ENCODE measurements around the gene CDON. TPM values are rescaled to one million over a fixed set of nuclear protein-coding genes. Genes with fewer than 3 reads are reported as not detected.

CDON gene
- total RNA-seq, 8 experiments from 2014 or later = 1.3 to 16.9 (median 10.3) TPM

DNA sequence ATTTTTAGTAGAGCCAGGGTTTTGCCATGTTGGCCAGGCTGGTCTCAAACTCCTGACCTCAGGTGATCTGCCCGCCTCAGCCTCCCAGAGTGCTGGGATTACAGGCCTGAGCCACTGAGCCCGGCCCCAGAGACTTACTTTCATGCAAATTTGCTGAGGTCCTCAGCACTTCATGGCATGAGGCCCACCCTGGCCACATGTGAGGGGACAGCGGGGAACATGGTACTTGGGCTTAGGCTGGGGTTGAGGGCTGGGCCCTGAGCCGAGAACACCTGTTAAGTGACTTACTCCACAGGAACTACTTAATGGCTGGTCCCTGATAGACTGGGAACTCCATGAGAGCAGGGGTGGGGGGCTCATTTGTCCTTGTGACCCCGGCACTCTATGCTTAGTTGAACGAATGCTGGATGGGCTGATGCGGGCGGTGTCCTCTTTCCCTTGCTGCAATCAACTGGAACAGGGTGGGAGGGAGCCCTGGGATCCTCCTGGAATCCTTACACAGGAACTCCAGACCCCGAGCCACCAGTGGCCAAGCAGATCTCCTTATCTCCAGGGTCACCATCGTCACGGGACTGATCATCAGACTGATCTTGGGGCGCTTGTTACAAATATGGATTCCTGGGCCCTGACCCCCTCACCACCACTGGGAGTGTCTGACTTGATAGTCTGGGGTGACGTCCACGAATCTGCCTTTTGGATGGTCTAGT lies 115.8 kb downstream of the CDON start:
- in situ Hi-C loops (cut with MboI; ENCODE audit: low pct_unique_long_range_greater_than_20kb in 2 of 9, low sequenced_read_pairs in 9 of 9, unreplicated experiment in 9 of 9) = loop anchor here in 2 of 9 experiments (25.0 kb wide), 2 partner anchors 115 to 240 kb away; partner anchors contain the start of gene CDON (in 1 of the 2)
- ATAC-seq (replicated peaks in 6 of 8) = no peak
- H3K4me3 ChIP-seq = no peak overlapping the region
- peaks cover 0 to 3% of the 10 kb centered on the region in 2 donors for H3K4me1 ChIP-seq (replicated peaks in 1 of 2)
- H3K27ac ChIP-seq = no peak overlapping the region
- WGBS, 10 experiments = 92 to 100% (median 96%) methylated on average over 1 to 3 of the region's 14 CpGs; no CpG with 5 or more reads in 7 of the 10 experiments

DNA sequence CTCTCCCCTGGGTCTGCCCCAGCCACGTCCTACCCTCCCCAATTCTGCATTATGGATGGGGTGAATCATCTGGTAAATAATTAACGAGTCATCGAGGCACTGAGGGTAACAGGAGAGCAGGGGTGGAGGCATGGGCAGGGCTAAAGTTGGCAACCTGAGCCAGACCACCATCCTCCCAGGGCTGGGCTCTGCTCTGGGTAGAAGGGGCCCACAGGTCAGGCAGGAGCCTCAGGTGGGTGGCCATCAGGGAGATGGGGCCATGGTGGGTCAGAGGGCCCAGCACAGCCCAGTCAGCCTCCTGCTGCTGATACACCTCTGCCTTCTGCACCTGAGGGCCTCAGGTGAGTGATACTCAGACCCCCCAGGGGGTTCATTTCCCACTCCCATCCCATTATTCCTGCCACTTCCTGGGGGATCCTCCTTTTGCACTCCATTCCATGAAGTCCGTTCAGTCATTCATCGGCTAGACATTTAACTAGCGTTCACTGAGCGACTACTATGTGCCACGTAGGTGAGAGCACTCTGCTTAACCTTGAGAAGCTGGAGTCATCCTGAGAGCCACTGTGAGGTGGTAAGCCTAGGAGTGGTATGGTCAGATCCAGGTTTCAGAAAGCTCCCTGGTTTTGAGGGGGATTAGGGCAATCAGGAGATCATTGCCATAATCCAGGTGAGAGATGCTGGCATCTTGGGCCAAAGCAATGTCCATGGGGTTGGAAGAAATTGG lies 116.7 kb downstream of the CDON start, which contains the start of gene VSIG10L2:
Gene VSIG10L2 (plus strand): TSS at position 248 of the 724 bp plus-strand sequence. CDS start 12 bp downstream, at position 260.
- WGBS, 10 experiments = 0 to 100% (median 95%) methylated on average over 1 to 4 of the region's 8 CpGs; no CpG with 5 or more reads in 1 of the 10 experiments
- in situ Hi-C loops (cut with MboI; ENCODE audit: low pct_unique_long_range_greater_than_20kb in 2 of 9, low sequenced_read_pairs in 9 of 9, unreplicated experiment in 9 of 9) = loop anchor here in 2 of 9 experiments (25.0 kb wide), 2 partner anchors 116 to 241 kb away; partner anchors contain the start of gene CDON (in 1 of the 2)
- ATAC-seq (replicated peaks in 6 of 8) = peak in 1 of 8 experiments; percentile 16
- Histone ChIP-seq H3K4me1 (replicated peaks in 1 of 2) (peaks cover 0 to 3% of the 10 kb centered on the region in 2 donors), H3K27ac (no peak within 1 kb of the TSS), H3K4me3 (no peak within 1 kb of the TSS)

DNA sequence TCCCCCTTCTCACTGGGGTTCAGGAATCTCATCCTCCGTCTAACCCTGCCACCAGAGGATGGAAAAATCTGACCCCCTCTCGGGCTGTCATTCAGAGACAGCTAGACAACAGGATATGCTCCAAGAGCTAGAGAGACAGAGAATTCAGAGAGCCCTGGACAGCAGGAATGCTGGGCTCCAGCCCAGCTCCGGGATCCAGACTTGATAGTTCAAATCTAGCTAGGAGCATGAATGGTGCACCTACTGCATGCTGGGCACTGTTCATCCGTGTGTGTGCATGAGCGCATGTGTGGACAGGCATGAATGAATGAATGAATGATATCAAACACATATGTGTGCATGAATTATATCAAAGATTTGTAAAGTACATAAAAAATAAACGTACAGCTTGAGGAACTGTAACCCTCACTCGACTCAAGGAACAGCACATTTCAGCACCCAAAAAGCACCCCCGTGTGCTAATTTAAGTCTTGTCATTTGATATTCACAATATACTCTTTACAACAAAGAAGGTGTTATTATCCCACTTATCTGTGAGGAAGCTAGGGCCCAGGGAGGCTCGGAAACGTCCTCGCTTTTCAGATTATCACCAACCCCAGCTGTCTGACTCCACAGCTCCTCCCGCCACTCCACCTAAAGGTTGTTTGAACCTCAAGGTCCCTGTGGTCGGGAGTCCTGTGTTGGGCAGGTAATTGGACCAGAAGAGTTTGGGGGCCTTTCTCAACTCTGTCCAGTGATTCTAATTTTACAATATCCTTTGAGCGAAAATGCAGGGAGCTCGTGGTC lies 117.5 kb downstream of the CDON start:
- H3K4me3 ChIP-seq = no peak overlapping the region
- WGBS, 10 experiments = 50 to 100% (median 76%) methylated on average over 3 to 13 of the region's 15 CpGs; no CpG with 5 or more reads in 1 of the 10 experiments
- no peak for ATAC-seq (replicated peaks in 6 of 8)
- H3K27ac ChIP-seq = no peak overlapping the region
- in situ Hi-C loops (cut with MboI; ENCODE audit: low pct_unique_long_range_greater_than_20kb in 2 of 9, low sequenced_read_pairs in 9 of 9, unreplicated experiment in 9 of 9) = loop anchor here in 2 of 9 experiments (25.0 kb wide), 2 partner anchors 117 to 242 kb away; partner anchors contain the start of gene CDON (in 1 of the 2)
- H3K4me1 ChIP-seq (replicated peaks in 1 of 2) = peaks cover 0 to 3% of the 10 kb centered on the region in 2 donors

DNA sequence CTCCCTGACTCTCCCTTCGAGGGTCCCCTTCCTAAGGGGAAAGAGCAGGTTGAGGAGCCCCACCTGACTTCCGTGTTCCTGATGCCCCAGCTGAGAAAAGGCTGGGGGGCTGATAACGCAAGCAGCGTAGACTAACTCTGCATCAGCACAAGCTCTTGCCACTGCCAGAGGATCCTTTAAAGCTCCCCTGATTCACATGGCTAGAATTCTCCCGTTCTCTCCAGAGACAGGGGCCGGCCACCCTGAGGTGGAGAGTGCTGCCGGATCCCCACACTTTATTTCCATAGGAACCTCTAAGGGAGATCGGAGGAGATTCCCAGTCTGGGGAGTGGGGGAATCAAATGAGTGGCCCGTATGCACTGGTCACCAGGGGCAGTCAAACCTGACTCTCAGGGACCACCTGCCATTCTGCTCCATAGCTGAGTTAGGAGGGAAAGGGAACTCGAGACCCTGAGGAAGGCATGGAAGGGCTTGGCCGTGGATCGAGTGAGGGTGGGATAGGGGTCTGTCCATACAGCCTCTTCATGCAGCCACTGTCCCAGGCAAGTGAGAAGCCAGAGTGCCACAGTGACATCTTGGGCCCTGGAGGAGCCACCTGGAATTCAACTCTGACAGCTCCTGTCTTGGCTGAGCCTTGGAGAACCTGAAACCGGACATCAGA lies 118.2 kb downstream of the CDON start:
- 0 to 82% (median 74%) methylated on average over 1 to 5 of the region's 13 CpGs; no CpG with 5 or more reads in 3 of the 10 experiments for WGBS, 10 experiments
- in situ Hi-C loops (cut with MboI; ENCODE audit: low pct_unique_long_range_greater_than_20kb in 2 of 9, low sequenced_read_pairs in 9 of 9, unreplicated experiment in 9 of 9) = loop anchor here in 2 of 9 experiments (25.0 kb wide), 2 partner anchors 118 to 243 kb away; partner anchors contain the start of gene CDON (in 1 of the 2)

DNA sequence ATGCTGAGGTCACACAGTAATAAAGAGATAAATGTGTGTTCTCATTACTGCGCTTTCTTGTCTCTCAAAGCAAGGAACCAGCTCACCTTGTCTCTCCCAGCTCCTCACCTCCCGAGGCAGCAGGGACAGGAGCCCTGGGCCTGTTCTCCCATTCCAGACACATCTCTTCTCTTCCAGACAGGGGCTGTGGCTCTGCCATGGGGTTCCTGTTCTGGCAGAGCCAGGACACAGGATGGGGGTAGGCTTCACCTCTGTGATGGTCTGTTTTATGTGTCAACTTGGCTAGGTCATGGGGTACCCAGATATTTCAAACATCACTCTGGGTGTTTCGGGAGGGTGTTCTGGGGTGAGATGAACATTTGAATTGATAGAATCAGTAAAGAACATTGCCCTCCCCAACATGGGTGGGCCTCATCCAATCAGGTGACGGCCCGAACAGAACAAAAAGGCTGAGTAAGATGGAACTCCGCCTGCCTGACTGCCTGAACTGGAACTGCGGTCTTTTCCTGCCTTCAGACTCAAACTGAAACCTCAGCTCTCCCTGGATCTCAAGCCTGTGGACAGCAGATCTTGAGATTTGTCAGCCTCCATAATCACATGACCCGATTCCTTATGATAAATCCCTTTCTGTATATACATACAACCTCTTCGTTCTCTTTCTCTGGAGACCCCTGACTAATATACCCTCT lies 118.9 kb downstream of the CDON start:
- WGBS, 10 experiments = 73 to 100% (median 89%) methylated on average over 1 to 6 of the region's 9 CpGs; no CpG with 5 or more reads in 1 of the 10 experiments
- Histone ChIP-seq H3K27ac (no peak overlapping the region), H3K4me1 (replicated peaks in 1 of 2) (peaks cover 0 to 9% of the 10 kb centered on the region in 2 donors), H3K4me3 (no peak overlapping the region)
- in situ Hi-C loops (cut with MboI; ENCODE audit: low pct_unique_long_range_greater_than_20kb in 2 of 9, low sequenced_read_pairs in 9 of 9, unreplicated experiment in 9 of 9) = loop anchor here in 2 of 9 experiments (25.0 kb wide), 2 partner anchors 118 to 243 kb away; partner anchors contain the start of gene CDON (in 1 of the 2)
- no peak for ATAC-seq (replicated peaks in 6 of 8)

More for the DNA sequence above, 118.2 kb downstream of the CDON start:
- no peak overlapping the region for H3K4me3 ChIP-seq
- peaks cover 0 to 3% of the 10 kb centered on the region in 2 donors for H3K4me1 ChIP-seq (replicated peaks in 1 of 2)
- H3K27ac ChIP-seq = no peak overlapping the region
- ATAC-seq (replicated peaks in 6 of 8) = no peak

DNA sequence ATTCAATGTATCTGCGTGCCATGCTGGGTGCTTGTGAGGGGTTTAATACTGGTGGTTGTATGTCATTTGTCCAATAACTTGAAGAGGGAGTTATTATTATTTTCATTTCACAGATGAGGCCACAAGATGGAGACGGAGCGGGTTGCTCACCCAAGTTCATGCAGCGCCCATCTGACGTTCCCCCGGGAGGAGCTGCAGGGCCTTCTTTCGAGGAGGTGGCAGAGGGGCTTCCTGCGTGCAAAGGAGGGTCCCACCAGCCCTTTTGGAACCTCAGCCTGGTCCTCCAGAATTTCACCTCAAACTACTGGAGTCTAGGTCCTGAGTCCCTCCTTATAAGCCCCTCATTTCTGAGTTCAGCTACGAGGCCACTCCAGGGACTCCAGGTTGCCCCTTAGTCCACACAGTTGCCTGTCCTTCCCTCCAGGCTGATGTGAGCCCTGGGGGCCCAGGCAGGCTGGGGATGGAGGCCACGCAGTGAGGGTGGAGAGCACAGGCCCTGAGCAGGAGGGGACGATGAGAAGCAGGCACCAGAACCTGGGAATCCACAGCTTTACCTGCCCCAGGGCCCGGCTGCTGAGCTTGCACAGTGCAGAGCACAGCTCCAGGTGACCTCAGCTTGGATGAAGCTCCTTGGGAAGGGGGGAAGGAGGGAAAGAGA lies 119.8 kb downstream of the CDON start:
- WGBS, 10 experiments = 61 to 100% (median 89%) methylated on average over 1 to 9 of the region's 12 CpGs; no CpG with 5 or more reads in 1 of the 10 experiments
- Histone ChIP-seq H3K27ac (no peak overlapping the region), H3K4me1 (replicated peaks in 1 of 2) (peaks cover 0 to 9% of the 10 kb centered on the region in 2 donors), H3K4me3 (no peak overlapping the region)
- ATAC-seq (replicated peaks in 6 of 8) = no peak
- in situ Hi-C loops (cut with MboI; ENCODE audit: low pct_unique_long_range_greater_than_20kb in 2 of 9, low sequenced_read_pairs in 9 of 9, unreplicated experiment in 9 of 9) = loop anchor here in 2 of 9 experiments (25.0 kb wide), 2 partner anchors 119 to 244 kb away; partner anchors contain the start of gene CDON (in 1 of the 2)

DNA sequence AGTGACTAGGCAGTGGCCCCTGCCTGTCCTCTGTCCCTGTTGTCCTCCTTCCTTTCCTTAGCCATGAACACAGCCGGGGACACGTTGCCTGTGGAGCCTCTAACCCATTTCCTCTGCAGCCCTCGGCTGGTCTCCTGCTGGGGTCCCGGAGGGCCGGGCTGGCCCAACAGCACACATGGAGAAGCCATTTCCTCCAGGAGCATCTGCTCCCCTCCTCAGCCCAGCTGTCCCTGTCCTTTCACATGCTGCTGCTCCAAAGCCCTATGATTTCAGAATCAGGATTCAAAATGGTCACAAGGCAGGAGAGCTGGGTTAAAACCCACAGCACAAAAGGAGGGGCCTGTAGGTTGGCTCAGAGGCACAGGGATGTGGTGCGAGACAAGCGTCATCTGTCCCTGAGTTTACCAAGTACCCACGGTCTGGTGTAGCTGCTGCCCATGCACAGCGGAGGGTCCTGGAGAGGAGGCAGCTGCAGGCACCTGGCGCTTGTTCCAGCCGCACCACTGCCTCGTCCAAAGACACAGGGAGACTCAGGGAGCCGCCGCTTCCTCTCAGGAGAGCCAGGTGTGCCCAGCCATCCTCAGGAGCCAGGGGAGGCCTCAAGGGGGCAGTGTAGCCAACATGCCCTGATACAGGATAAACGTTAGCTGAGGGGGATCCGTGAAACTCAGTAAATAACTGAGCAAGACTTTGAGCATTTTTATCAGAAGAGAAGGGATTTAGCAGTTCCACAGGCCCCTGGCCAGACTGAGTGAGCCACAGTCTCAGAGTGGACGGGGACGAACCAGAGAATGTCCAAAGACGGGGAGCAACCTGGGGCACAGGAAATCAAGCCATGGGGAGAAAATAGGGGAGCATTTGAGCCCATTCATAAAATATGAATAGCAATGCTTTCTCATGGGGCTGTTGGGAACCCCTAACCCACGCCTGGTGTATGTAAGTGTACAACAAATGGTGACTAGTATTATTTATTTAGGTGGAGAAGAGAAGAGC lies 120.8 kb downstream of the CDON start:
- in situ Hi-C loops (cut with MboI; ENCODE audit: low pct_unique_long_range_greater_than_20kb in 2 of 9, low sequenced_read_pairs in 9 of 9, unreplicated experiment in 9 of 9) = loop anchor here in 2 of 9 experiments (25.0 kb wide), 2 partner anchors 120 to 245 kb away; partner anchors contain the start of gene CDON (in 1 of the 2)
- WGBS, 10 experiments = 0 to 52% (median 14%) methylated on average over 3 to 9 of the region's 20 CpGs; no CpG with 5 or more reads in 3 of the 10 experiments
- peak; percentile 30 to 88 (median 64) for ATAC-seq (replicated peaks in 6 of 8)
- Histone ChIP-seq H3K4me3 (no peak overlapping the region), H3K27ac (no peak overlapping the region), H3K4me1 (replicated peaks in 1 of 2) (peaks cover 0 to 9% of the 10 kb centered on the region in 2 donors)

DNA sequence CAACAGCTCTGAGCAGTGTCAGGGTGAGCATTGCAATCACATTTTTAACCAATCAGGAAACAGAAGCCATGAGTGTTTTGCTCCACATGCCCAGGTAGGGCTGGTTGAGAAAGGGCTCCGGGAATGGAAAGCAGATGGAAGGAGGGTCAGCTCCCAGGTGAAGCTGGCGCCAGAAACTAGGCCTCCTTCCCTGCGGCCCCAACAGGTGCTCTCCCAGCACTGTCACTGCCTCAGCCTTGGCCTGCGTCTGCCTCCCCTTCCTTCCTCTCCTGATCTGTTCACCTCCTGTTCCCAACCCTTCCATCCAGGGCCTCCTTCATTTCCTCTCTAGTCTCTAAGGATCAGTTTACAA lies 121.4 kb downstream of the CDON start:
- ATAC-seq (replicated peaks in 6 of 8) = no peak
- in situ Hi-C loops (cut with MboI; ENCODE audit: low pct_unique_long_range_greater_than_20kb in 2 of 9, low sequenced_read_pairs in 9 of 9, unreplicated experiment in 9 of 9) = loop anchor here in 2 of 9 experiments (25.0 kb wide), 2 partner anchors 121 to 246 kb away; partner anchors contain the start of gene CDON (in 1 of the 2)
- Histone ChIP-seq H3K4me3 (no peak overlapping the region), H3K4me1 (replicated peaks in 1 of 2) (peaks cover 0 to 9% of the 10 kb centered on the region in 2 donors), H3K27ac (no peak overlapping the region)
- 43 to 100% (median 100%) methylated on average over 1 to 2 of the region's 4 CpGs; no CpG with 5 or more reads in 5 of the 10 experiments for WGBS, 10 experiments

DNA sequence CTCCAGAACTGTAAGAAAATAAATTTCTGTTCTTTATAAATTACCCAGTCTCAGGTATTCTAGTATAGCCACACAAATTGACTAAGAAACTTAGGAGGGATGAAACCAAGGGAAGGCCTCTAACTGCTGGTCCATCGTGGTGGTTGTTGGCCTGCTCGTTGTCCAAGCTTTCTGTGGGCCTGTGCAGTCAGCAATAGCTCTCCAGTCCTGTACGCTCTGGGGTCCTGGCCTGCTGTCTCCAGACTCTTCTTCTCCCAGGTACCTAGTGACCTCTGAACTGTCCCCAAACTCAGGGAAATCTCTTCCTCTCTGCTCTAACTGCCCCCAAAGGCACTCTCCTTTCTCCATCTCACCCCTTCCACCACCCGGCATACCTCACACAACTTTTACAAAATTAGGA lies 122.5 kb downstream of the CDON start:
- in situ Hi-C loops (cut with MboI; ENCODE audit: low pct_unique_long_range_greater_than_20kb in 2 of 9, low sequenced_read_pairs in 9 of 9, unreplicated experiment in 9 of 9) = loop anchor here in 2 of 9 experiments (25.0 kb wide), 2 partner anchors 122 to 247 kb away; partner anchors contain the start of gene CDON (in 1 of the 2)

DNA sequence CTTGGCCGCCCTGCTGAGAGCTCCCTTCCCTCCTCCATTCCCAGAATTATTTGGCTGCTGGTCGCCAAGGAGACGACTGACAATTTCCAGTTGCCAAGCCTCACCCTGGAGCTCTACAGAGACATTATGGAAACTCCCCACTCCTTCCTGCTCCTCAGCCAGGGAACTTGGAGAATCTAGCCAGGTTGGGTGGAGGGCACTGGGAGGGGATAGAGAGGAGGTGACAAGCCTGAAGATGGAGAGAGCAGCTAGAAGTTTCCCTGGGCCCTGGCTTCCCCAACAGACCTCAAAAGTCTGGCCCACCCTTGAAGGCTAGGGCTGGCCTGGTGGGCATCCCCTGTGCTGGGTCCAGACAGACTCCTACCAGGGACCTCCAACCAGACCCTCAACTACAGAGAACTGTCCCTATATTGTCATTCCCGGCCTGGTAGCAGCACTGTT lies 123.6 kb downstream of the CDON start:
- Histone ChIP-seq H3K27ac (no peak overlapping the region), H3K4me1 (replicated peaks in 1 of 2) (peaks cover 0 to 9% of the 10 kb centered on the region in 2 donors), H3K4me3 (no peak overlapping the region)
- WGBS, 10 experiments = 0 to 75% (median 54%) methylated on average over 1 to 3 of the region's 4 CpGs; no CpG with 5 or more reads in 5 of the 10 experiments
- in situ Hi-C loops (cut with MboI; ENCODE audit: low pct_unique_long_range_greater_than_20kb in 2 of 9, low sequenced_read_pairs in 9 of 9, unreplicated experiment in 9 of 9) = loop anchor here in 2 of 9 experiments (25.0 kb wide), 2 partner anchors 123 to 248 kb away; partner anchors contain the start of gene CDON (in 1 of the 2)
- ATAC-seq (replicated peaks in 6 of 8) = peak in 4 of 8 experiments; percentile 51 to 88 (median 73)

More for the DNA sequence above, 122.5 kb downstream of the CDON start:
- peaks cover 0 to 9% of the 10 kb centered on the region in 2 donors for H3K4me1 ChIP-seq (replicated peaks in 1 of 2)
- no peak overlapping the region for H3K4me3 ChIP-seq
- 80 to 100% (median 98%) methylated on average over 1 to 4 of the region's 4 CpGs; no CpG with 5 or more reads in 2 of the 10 experiments for WGBS, 10 experiments
- ATAC-seq (replicated peaks in 6 of 8) = no peak
- no peak overlapping the region for H3K27ac ChIP-seq
